NCI-H1105 treated with DMSO at 0.1 percent for 48 hours (cell line): ENCODE measurements around the gene FILIP1L.
"Not testable (repeated sequence)": the region's sequence is repeated elsewhere in the genome, so short reads cannot be mapped to it uniquely, and the experiment has no call there.

Source experiments
- DNase-seq: peaks from one replicate; lab custom pipeline; 2025; lab: John Stamatoyannopoulos, UW

The FILIP1L gene

GRCh38 chr3:100098784-100099070 is 15.6 kb downstream of the FILIP1L start:
- no peak for DNase-seq

- no peak for DNase-seq
These were observed 16.1 kb downstream of the FILIP1L start for GRCh38 chr3:100097919-100098783.

- DNase-seq, result no peak
These were observed 17.4 kb downstream of the FILIP1L start for GRCh38 chr3:100096866-100097265.

DNA sequence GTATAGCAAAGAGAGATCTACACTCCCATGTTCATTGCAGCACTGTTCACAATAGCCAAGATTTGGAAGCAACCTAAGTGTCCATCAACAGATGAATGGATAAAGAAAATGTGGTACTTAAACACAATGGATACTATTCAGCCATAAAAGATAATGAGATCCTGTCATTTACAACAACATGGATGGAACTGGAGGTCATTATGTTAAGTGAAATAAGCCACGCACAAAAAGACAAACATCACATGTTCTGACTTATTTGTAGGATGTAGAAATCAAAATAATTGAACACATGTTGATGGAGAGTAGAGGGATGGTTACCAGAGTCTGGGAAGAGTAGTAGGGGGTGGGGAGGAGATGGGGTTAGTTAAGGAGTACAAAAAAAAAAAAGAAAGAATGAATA is 18.0 kb downstream of the FILIP1L start:
- DNase-seq, result not testable (repeated sequence)

DNA sequence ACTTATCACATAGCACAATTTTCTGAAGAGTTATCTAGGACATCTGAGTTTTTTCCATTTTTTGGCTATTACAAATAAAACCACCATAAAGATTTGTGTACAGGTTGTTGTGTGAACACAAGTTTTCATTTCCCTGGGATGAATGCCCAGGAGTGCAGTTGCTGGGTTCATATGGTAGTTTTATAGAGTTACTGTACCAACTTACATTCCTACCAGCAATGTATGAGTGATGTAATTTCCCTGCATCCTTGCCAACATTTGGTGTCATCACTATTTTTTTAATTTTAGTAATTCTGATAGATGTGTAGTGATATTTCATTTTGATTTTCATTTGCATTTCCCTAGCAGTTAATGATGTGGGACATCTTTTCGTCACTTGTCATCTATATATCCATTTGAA is 20.5 kb downstream of the FILIP1L start:
- no peak for DNase-seq

DNA sequence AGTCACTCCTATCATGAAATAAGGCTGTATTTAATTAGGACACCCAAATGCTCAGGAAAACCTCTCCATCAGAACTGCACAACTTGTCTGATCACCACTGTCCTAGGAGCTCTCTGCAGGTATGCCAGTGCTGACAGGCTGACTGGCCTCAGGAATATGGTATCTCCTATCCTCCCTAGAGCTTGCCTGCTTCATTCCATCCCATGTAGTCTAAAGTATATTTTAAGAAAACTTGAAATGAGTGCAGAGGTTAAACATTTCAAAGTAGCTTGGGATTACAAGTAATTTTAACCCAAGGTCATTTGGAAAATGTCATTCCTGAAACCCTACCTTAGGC is 23.7 kb downstream of the FILIP1L start:
- no peak for DNase-seq

DNA sequence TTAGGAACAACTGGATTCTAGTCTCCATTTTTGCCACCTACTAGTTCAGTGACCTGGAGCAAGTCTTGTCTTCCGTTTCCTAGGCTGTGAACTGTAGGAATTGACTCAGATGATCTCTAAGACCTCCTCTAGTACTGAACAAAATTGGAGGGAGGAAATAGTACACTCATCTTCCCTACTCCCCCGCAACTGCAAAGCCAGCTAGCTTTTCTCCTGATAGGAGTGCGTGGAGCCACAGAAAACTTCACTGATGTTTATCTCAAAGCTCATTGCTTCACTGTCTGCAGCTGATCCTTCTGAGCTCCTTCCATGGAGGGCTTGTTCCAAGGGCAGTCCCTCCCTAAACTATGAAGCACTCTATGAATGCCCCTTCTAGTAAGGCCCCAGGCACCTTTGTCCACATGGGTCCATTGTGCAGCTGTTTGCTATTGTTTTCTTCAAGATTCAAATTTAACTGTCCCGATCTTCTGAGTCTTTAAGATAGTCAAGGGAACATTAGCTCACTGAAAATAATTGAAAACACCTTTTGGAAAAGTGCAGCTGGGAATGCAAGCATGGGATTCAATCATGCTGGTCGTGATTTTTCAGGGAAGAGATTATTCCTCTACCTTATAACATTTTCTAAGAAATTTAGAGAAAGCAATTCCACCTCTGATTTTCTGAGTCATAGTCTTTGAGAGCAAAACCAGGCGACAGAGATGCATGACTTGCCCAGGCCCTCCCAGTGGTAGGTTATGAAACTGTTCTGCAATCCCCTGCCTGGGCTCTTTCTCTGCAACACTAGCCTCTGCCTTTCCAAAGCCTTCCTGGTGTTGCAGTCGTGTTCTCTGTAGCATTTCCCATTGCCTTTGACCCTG is 24.3 kb downstream of the FILIP1L start:
- DNase-seq, result no peak

DNA sequence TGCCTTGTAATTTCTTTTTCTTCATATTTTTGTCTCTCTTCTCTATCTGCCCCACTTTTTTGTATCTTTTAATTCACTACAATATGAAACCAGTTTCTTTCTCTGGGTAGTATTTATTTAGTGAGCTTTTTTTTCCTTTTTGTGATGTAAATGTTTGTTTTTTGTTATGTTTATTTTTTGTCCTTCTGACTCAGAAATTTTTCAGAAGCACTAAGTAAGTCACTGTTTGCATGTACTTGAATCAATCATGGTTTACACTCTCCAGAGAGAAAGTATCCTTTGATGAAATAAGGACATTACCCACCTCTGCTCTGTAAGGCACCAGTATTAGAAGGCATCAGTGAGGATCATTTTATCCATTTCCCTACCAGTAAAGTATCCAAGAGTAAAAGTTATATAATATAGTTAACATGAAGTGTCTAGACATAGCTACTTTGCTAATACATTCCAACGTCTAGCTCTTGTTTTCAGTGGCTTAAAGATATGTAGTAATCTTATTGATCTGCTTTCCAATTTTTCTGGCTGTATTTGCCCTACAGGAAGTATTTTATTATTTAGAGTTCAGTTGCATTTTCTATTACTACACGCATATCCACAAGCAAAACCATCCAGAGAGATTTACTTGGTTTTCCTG is 25.4 kb downstream of the FILIP1L start:
- DNase-seq, result no peak

DNA sequence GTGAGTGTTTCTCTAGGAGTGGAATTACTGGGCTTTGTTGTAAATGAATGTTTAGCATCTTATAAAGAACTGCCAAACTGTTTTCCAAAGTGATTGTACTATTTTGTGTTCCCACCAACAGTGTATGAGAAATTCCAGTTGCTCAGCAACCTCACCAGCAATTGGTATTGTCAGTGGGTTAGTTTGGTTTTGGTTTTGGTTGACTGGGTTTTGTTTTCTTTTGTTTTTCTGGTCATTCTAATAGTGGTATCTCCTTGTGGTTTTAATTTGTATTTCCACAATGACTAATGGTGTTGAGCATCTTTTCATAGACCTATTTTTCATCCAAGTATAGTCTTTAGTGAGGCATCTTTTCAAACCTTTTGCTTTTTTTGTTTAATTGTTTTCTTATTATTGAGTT is 27.1 kb downstream of the FILIP1L start:
- DNase-seq, result no peak

DNA sequence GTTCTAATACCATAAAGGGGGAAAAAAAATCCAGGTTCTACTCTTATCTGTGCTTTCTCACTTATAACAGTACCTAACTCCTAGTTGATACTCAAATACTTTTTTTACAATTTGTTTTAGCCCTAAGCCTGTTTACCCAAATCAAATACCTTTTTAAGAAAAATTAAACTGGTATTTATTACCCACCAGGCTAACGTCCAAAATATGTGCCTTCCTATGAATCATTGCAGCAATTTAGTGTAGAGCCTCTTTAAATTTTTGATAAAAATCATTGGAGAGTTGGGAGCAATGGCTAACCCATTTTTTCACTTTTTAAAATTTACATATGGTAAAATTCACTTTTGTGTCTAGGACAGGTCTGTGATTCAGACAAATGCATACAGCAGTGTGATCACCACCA is 27.9 kb downstream of the FILIP1L start:
- DNase-seq, result no peak

- no peak for DNase-seq
These were observed 30.0 kb downstream of the FILIP1L start for GRCh38 chr3:100084100-100084806.

DNA sequence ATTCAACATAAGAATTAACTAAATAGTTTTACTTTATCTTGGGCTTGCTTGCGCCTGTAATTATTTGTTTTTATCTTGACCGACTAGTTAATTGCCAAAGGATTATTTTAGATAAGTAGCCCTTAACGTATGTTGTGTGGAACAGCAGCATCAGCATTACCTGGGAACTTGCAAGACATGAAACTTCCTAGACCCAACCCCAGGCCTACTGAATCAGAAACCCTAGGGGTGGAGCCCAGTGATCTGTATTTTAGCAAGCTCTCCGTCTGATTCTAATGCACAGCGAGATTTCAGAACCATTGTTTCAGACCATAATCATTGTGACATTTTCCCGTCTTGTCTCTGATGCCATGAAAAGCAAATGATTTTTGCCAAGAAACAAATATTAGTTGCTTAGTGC is 31.1 kb downstream of the FILIP1L start:
- no peak for DNase-seq

DNA sequence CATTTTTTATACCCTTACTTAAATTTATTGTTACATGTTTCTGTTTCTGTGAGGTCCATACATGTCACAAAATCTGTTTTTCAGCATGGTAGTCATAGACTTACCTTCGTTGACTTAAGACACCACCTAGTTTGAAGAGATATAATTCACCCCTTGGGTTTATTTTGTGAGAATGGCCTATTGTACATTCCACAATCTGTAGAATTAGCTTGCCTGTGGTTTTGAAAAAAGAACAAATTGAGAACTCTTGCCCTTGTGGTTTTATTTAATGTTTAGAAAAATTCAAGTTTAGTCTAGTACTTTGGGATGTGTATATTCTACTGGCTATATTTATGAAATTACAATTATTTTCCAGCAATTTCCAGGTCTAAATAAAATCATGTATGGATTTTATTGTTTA is 31.6 kb downstream of the FILIP1L start:
- DNase-seq, result no peak

- no peak for DNase-seq
These were observed 32.2 kb downstream of the FILIP1L start for GRCh38 chr3:100081986-100082692.

GRCh38 chr3:100081311-100081710 is 33.0 kb downstream of the FILIP1L start:
- no peak for DNase-seq

- DNase-seq, result no peak
These were observed 33.7 kb downstream of the FILIP1L start for GRCh38 chr3:100080573-100080972.

GRCh38 chr3:100079328-100079727 is 35.0 kb downstream of the FILIP1L start:
- no peak for DNase-seq

- no peak for DNase-seq
These were observed 37.4 kb downstream of the FILIP1L start for GRCh38 chr3:100076731-100077529.

GRCh38 chr3:100075851-100076730 is 38.2 kb downstream of the FILIP1L start:
- no peak for DNase-seq

- no peak for DNase-seq
These were observed 39.1 kb downstream of the FILIP1L start for GRCh38 chr3:100075196-100075595.
